ENCODE measurements around the gene ATP8B1.

Gene ATP8B1

DNA sequence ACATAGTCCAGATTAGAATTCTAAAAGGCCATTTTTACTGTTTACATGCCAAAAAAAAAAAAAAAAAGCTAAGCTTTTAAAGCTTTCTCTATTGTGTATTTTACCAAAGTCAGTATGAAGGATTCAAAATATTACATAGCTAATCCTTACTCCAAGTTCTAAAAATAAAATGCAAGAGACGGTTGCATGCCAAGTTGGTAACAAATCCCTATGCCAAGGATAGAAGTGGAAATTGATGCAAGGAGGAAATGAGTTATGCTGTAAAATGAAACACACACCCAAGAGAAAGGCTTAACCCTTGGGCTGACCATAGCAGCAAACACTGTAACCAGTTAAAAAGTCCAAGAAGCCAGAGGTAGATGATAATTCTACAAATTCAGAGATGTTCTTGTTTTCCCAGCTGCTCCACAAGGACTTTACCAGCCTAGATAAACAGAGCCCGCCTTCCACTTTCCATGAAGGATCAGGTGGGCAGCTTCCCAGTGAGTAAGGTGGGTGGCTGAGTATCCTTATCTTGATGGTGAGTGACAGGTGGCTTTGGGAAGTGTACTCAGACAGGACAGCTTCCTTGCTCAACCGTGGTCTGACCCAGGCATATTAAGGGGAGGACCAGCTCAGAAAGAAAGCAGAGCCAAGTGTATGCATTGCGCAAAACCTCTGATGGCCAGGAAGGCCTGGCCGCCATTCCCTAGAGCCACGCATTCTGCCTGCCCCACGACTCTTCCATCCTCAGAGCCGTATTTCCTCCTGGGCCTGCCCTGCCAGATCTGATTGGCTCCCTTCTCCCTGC is 34.4 kb downstream of the ATP8B1 start:
- Mint-ChIP-seq H3K4me1 (no peaks in the 10 kb centered on the region), H3K27me3 (no peaks in the 10 kb centered on the region), H3K36me3 (no peaks in the 10 kb centered on the region), H3K27ac (no peak overlapping the region), H3K9me3 (no peaks in the 10 kb centered on the region), H3K4me3 (no peak overlapping the region)

DNA sequence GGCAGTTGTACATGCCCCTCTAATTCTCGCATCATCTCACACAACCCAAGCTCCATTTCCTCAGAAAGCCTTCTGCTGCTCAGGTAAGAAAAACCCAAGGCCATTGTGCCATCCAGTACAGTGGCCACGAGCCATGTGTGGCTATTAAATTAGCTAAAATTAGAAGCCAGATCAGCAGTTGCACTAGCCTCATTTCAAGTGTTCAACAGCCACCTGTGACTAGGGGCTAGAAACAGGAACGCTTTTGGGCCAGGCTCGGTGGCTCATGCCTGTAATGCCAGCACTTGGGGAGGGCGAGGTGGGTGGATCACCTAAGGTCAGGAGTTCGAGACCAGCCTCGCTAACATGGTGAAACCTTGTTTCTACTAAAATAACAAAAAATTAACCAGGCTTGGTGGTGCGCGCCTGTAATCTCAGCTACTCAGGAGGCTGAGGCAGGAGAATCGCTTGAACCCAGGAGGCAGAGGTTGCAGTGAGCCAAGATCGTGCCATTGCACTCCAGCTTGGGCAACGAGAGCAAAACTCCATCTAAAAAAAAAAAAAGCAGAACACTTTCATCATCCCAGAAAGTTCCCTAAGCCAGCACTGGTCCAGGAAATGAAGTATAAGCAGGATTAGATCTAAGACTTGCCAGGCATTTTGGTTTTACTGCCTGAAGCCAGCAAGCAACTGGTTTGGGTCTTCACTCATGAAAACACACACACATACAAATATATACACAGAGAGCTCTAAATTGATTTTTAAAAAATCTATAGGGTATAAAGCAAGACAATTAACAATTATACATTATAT is 35.7 kb downstream of the ATP8B1 start:
- no peaks in the 10 kb centered on the region for H3K4me1 Mint-ChIP-seq
- H3K27ac Mint-ChIP-seq, result no peak overlapping the region
- H3K27me3 Mint-ChIP-seq, result no peaks in the 10 kb centered on the region
- H3K4me3 Mint-ChIP-seq, result no peak overlapping the region
- H3K36me3 Mint-ChIP-seq, result no peaks in the 10 kb centered on the region
- no peaks in the 10 kb centered on the region for H3K9me3 Mint-ChIP-seq

- Mint-ChIP-seq H3K4me1 (no peaks in the 10 kb centered on the region), H3K9me3 (no peaks in the 10 kb centered on the region), H3K27ac (no peak overlapping the region), H3K27me3 (no peaks in the 10 kb centered on the region), H3K4me3 (no peak overlapping the region), H3K36me3 (no peaks in the 10 kb centered on the region)
These were observed 38.1 kb downstream of the ATP8B1 start for GRCh38 chr18:57764995-57765394.

DNA sequence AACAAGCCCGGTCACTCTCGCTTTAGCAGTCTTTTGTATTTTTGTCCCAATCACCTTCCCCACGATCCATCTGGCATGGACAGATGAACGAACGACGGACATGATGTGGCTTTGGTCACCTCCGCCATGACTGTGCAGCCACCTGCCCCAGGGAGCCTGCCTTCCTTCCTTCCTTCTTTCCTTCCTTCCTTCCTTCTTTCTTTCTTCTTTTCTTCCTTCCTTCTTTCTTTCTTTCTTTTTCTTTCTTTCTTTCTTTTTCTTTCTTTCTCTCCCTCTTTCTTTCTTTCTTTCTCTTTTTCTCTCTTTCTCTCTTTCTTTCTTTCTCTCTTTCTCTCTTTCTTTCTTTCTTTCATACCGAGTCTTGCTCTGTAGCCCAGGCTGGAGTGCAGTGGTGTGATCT is 39.0 kb downstream of the ATP8B1 start:
- Mint-ChIP-seq H3K27me3 (no peaks in the 10 kb centered on the region), H3K36me3 (no peaks in the 10 kb centered on the region), H3K9me3 (no peaks in the 10 kb centered on the region), H3K4me1 (no peaks in the 10 kb centered on the region), H3K27ac (no peak overlapping the region), H3K4me3 (no peak overlapping the region)

DNA sequence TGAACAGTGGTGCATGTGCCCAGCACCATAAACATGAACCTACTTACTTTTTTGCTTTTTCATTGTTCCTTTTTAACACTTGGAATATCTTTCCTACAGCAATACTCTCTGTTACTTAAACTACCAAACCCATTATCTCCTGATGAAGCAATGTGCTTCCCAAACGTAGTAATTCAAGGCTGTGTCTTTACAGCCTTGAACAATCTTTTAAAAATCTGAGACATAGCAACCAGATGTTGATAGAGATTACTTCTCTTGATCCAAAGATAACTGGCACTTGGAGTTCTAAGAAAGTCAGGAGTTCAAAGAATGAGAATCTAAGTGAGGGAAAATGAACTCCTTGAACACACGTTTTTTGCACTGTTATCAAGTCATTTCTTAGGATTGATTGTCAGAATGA is 40.4 kb downstream of the ATP8B1 start:
- Mint-ChIP-seq H3K9me3 (no peaks in the 10 kb centered on the region), H3K36me3 (no peaks in the 10 kb centered on the region), H3K4me1 (no peaks in the 10 kb centered on the region), H3K4me3 (no peak overlapping the region), H3K27me3 (no peaks in the 10 kb centered on the region), H3K27ac (no peak overlapping the region)

DNA sequence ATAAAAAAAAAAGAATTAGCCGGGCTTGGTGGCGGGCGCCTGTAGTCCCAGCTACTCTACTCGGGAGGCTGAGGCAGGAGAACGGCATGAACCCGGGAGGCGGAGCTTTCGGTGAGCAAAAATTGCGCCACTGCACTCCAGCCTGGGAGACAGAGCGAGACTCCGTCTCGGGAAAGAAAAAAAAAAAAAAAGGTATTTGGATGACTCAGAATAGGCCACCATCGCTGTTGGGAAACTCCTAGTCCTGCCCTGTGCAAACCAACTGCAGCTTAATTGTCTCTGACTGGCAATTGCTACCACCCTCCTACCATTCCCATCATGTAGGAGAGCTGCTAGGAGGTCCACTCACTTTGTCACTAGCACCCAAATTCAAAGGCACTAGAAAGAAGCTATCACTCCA is 43.5 kb downstream of the ATP8B1 start:
- Mint-ChIP-seq H3K4me1 (no peaks in the 10 kb centered on the region), H3K27me3 (no peaks in the 10 kb centered on the region), H3K9me3 (peaks cover 7% of the 10 kb centered on the region), H3K27ac (no peak overlapping the region), H3K36me3 (no peaks in the 10 kb centered on the region), H3K4me3 (no peak overlapping the region)

DNA sequence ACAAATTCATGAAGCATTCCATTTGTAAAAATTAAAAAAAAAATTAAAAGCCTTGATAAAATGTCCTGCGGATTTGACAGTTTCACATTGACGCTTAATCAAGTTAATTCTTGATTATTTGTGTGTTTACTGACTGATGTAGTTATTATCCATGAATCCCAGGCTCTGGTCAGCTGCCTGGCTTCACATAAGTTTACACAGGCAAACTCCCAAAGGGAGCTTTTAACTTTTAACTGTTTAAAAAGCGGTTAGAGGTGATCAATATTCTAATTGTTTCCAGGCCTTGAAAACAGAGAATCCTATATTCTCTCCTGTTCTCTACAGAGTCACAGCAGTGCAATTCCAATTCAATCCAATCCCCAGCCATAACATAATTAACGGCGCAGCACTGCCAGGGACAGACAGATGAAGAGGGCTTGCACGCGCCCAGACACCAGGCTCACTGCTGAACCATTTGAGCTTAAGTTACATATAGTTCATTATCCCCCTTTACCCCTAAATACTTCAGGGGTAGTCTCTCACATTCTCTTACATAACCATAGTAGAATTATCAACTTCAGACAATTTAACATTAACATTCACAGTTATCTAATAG is 47.5 kb downstream of the ATP8B1 start:
- Mint-ChIP-seq H3K27ac (no peak overlapping the region), H3K36me3 (no peaks in the 10 kb centered on the region)

DNA sequence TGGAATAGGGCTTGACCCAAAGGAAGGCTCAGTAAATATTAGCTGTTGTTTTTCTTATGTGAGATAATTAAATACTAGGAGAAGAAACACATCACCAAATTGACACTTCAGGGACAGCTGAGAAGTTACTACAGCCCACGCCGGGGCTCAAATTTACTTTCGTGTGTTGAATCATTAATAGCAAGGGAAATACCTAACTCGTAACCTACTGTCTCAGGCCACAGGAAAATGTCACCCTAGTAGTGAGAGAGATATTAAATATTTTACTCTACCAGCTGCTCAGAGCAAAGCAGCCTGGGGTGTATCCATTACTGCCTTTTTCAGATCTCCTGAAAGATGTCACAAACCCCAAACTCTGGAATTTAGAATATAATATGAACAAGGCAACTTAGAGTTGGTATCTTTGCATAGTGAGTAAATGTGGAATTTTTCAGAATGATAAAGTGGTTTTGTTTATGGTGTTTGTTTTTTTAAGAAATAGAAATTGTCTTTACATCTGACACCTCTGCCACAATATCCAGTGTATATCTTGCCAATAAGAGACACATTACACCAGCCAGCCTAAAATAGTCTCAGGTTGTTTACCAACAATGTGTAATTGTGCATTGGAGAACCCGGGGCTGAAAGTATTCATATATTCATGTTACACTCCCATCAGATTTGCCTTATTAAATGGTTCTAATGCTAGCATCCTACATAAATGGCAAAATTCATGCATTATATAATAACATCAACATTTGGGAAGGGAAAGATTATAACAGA is 48.4 kb downstream of the ATP8B1 start:
- Mint-ChIP-seq H3K4me1 (no peaks in the 10 kb centered on the region), H3K4me3 (no peak overlapping the region), H3K27ac (no peak overlapping the region), H3K36me3 (no peaks in the 10 kb centered on the region), H3K9me3 (peaks cover 7% of the 10 kb centered on the region), H3K27me3 (no peaks in the 10 kb centered on the region)

More for the DNA sequence above, 47.5 kb downstream of the ATP8B1 start:
- Mint-ChIP-seq H3K4me1 (no peaks in the 10 kb centered on the region), H3K4me3 (no peak overlapping the region), H3K27me3 (no peaks in the 10 kb centered on the region), H3K9me3 (peaks cover 7% of the 10 kb centered on the region)

- Mint-ChIP-seq H3K27me3 (no peaks in the 10 kb centered on the region), H3K27ac (no peak overlapping the region), H3K9me3 (peaks cover 7% of the 10 kb centered on the region), H3K4me1 (no peaks in the 10 kb centered on the region), H3K36me3 (no peaks in the 10 kb centered on the region), H3K4me3 (no peak overlapping the region)
These were observed 50.1 kb downstream of the ATP8B1 start for GRCh38 chr18:57753063-57753462.

DNA sequence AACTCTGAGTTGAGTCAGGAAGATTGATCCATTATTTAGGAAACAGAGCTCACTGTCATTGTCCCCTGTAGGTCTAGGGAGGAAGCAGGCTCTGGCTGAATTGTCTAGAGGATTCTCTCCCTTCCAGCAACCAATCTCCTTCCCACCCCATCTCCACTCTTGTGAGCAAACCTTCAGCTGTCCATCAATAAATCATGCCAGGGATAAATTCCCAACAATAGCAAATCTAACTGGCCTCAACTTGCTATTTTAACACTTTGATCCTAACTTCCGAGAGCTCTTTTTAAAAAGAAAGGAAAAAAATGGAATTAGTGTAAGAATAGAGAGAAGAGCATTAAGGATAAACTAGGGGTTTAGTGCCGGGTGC is 53.5 kb downstream of the ATP8B1 start:
- Mint-ChIP-seq H3K27ac (no peak overlapping the region), H3K9me3 (no peaks in the 10 kb centered on the region), H3K36me3 (no peaks in the 10 kb centered on the region), H3K4me1 (no peaks in the 10 kb centered on the region), H3K27me3 (no peaks in the 10 kb centered on the region), H3K4me3 (no peak overlapping the region)

DNA sequence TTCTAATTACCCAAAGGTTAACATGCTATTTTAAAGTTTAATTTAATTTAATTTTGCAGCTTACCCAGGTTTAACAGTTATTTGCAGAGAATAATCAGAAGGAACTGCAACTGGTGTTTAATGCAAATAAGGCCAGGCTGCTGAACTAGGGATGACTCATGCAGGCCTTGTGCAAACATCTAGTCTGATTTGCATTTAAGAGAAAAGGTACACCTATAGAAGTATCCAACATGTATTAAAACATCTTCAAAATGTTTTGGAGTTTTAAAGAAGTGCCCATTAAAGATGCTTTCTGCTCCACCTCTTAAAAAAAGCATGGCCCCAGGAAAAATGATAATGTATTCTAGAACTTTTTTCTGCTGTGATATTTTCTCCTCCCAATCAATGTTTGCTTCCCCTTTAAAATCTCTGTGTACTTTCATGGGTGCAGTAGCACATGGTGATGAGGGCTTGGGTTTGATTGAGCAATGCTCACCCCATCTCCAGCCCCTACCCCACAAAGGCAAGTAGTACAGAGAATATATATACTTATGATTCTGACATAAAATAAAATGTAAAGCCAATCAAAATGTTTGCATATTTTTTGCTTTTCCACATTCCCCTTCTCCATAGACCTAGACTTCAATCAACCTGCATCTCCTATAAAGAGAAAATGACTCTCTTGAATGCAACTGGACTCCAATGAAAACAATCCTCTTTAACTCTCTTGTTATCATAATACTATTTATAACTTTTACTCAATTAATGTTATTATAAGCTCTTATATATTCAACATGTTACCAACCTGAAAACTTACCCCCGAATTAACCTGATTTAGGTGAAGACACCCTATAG is 54.1 kb downstream of the ATP8B1 start:
- Mint-ChIP-seq H3K4me3 (no peak overlapping the region), H3K27me3 (no peaks in the 10 kb centered on the region), H3K36me3 (no peaks in the 10 kb centered on the region), H3K4me1 (no peaks in the 10 kb centered on the region), H3K9me3 (no peaks in the 10 kb centered on the region), H3K27ac (no peak overlapping the region)

DNA sequence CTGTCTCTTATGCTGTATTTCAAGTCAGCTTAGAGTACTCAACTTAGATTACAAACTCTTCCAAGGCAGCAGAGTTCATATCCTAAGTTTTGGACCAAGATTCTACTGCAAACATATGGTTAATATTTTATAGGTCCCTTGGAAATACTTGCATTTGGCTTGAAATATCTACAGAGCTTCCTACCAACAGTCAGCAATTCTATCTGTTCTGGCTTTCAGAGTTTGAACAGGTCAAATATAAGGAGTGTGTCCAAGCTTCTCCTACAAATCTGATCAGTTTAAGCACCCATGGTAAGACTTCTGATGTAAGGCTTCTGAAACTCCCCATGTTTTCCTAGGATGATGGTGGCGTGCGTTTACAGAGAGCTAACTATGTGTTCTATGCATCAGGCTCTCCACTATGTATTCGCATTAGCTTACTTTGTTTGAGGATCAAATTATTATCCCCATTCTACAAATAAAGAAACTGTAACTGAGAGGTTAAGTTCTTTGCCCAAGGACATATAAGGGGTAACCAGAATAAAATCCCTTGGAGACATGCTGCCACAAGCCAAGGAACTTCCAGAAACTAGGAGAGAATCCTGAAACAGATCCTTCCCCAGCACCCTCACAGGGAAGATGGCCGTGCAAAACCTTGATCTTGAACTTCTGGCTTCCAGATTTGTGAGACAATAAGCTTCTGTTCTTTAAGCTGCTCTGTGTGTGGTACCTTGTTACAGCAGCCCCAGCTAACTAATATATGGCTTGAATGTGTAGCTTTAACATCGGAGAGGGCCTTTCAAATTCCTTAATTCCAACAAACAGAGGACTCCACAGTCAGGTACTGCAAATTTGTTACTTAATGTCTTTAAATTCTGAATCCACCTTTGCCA is 55.1 kb downstream of the ATP8B1 start:
- Mint-ChIP-seq H3K9me3 (no peaks in the 10 kb centered on the region), H3K27ac (no peak overlapping the region), H3K4me1 (no peaks in the 10 kb centered on the region), H3K36me3 (no peaks in the 10 kb centered on the region), H3K27me3 (no peaks in the 10 kb centered on the region), H3K4me3 (no peak overlapping the region)

DNA sequence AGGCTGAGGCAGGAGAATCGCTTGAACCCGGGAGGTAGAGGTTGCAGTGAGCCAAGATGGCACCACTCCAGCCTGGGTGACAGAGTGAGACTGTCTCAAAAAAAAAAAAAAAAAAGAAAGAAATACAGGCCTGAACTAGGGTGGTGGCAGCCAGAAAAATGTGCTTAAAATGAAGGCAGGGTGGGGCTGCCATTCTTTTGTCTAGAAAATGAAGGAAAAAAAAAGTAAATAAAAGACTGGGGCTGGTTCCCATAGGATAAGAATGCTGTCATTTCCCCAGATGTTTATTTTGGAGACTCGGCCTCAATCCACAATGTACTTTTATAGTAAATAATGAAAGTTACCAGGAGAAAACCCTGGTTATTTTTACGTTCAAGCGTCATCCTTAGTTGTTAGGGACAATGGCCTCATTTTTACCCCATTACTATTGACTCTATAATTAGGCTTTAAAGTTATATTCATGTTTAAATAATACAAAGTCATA is 58.9 kb downstream of the ATP8B1 start:
- Mint-ChIP-seq H3K4me1 (no peaks in the 10 kb centered on the region), H3K27ac (no peak overlapping the region), H3K36me3 (peaks cover 3% of the 10 kb centered on the region), H3K4me3 (no peak overlapping the region), H3K27me3 (no peaks in the 10 kb centered on the region), H3K9me3 (peaks cover 3% of the 10 kb centered on the region)

GRCh38 chr18:57743008-57743407 is 60.1 kb downstream of the ATP8B1 start:
- no peaks in the 10 kb centered on the region for H3K27me3 Mint-ChIP-seq
- no peak overlapping the region for H3K27ac Mint-ChIP-seq
- H3K4me3 Mint-ChIP-seq, result no peak overlapping the region
- peaks cover 7% of the 10 kb centered on the region for H3K36me3 Mint-ChIP-seq
- H3K9me3 Mint-ChIP-seq, result peaks cover 5% of the 10 kb centered on the region
- no peaks in the 10 kb centered on the region for H3K4me1 Mint-ChIP-seq
